OCI-LY7 (cell line): ENCODE results near the gene LZIC. TPM values are rescaled to one million over a fixed set of nuclear protein-coding genes. Genes with fewer than 3 reads are reported as not detected.

ENCODE experiments used
- BruUV-seq: library from RNA; stranded (reverse); fragments of 400-500 nt; replicated peaks from 2 replicates; lab custom pipeline; 2021; lab: Mats Ljungman, UMichigan
- CTCF ChIA-PET: fragments of 300-600 bp; sonication (Branson Sonifier 250); formaldehyde crosslinking; loops from one replicate; lab custom pipeline; 2022; ENCODE audit warnings: antibody characterized with exemption; ENCODE audit not compliant: unreplicated experiment; lab: Charles Lee
- POLR2A ChIA-PET: fragments of 300-600 bp; sonication (Branson Sonifier 250); formaldehyde crosslinking; loops from one replicate; lab custom pipeline; 2022; ENCODE audit warnings: antibody characterized with exemption; lab: Charles Lee
- DNase-seq: peaks from one replicate; pipeline ENCODE4 v3.0.0-alpha.2; 2015; ENCODE audit warnings: low spot score
- H2AFZ ChIP-seq: fragments of 200-600 bp; sonication (generic), shearing (Covaris generic); 2 replicates; pipeline ENCODE4 v1.6.1; 2014; ENCODE audit warnings: mild to moderate bottlenecking, antibody characterized with exemption, low read length, moderate library complexity
- H3K27ac ChIP-seq: fragments of 200-600 bp; sonication (generic); 2 replicates; pipeline ENCODE4 v1.5.1; 2014; ENCODE audit warnings: mixed run types, low read depth, mild to moderate bottlenecking, moderate library complexity, low read length, inconsistent platforms; ENCODE audit not compliant: poor library complexity, severe bottlenecking
- H3K36me3 ChIP-seq: fragments of 200-600 bp; sonication (generic); 2 replicates; pipeline ENCODE4 v1.6.1; 2014; ENCODE audit warnings: mild to moderate bottlenecking, antibody characterized with exemption, low read length, moderate library complexity, mixed read lengths; ENCODE audit not compliant: insufficient read depth
- H3K4me1 ChIP-seq: fragments of 200-600 bp; sonication (generic); 2 replicates; pipeline ENCODE4 v1.5.1; 2014; ENCODE audit warnings: mild to moderate bottlenecking, low read length; ENCODE audit not compliant: insufficient read depth, poor library complexity, severe bottlenecking
- H3K4me2 ChIP-seq: fragments of 200-600 bp; sonication (generic); 2 replicates; pipeline ENCODE4 v1.6.1; 2014; ENCODE audit warnings: mild to moderate bottlenecking, low read length
- H3K4me3 ChIP-seq: fragments of 200-600 bp; sonication (generic); 2 replicates; pipeline ENCODE4 v1.5.1; 2014; ENCODE audit warnings: mild to moderate bottlenecking, low read depth, low read length; ENCODE audit not compliant: poor library complexity, severe bottlenecking
- H3K79me2 ChIP-seq: fragments of 200-600 bp; sonication (generic); 2 replicates; pipeline ENCODE4 v1.6.1; 2016; ENCODE audit warnings: low read depth, mild to moderate bottlenecking, low read length, moderate library complexity, mixed read lengths; ENCODE audit not compliant: insufficient read depth
- H3K9me2 ChIP-seq: fragments of 200-600 bp; sonication (generic); 2 replicates; pipeline ENCODE4 v1.6.1; 2016; ENCODE audit warnings: mild to moderate bottlenecking, low read length, mixed read lengths; ENCODE audit not compliant: insufficient read depth
- H3K9me3 ChIP-seq: fragments of 200-600 bp; sonication (generic); 2 replicates; pipeline ENCODE4 v1.6.1; 2014; ENCODE audit warnings: mild to moderate bottlenecking, mixed run types, low read length, mixed read lengths
- H4K20me1 ChIP-seq: fragments of 200-600 bp; sonication (generic); 2 replicates; pipeline ENCODE4 v1.6.1; 2014; ENCODE audit warnings: mild to moderate bottlenecking, antibody characterized with exemption, low read length, moderate library complexity, mixed read lengths; ENCODE audit not compliant: insufficient read depth
- EZH2phosphoT487 ChIP-seq: fragments of 200-600 bp; sonication (generic); IDR thresholded peaks from 2 replicates; pipeline ENCODE4 v1.6.1; 2018; ENCODE audit warnings: low read depth, borderline replicate concordance, mild to moderate bottlenecking, mixed run types, antibody characterized with exemption, low read length, moderate library complexity, mixed read lengths
- intact Hi-C: fragments of 100-400 bp; cut with micrococcal nuclease; formaldehyde crosslinking; loops from one replicate; pipeline ENCODE4 v1.10.0; 2022; ENCODE audit not compliant: unreplicated experiment
- total RNA-seq, 2 experiments: library from RNA; depleted of rRNA in 1 of 2; stranded (reverse); fragments of >200 nt in 1 of 2; shearing (Covaris generic) in 1 of 2; gene quantifications; 2 replicates each; pipeline ENCODE4 v1.2.3, GENCODE V29; 2014 to 2022
- TF ChIP-seq, protein P1 (sequence below): fragments of 200-600 bp; sonication (generic); conservative IDR thresholded peaks from 2 replicates; pipeline ENCODE4 v1.5.1; 2014; ENCODE audit warnings: mild to moderate bottlenecking, antibody characterized with exemption, low read length, moderate library complexity, mixed read lengths

LZIC gene
- total RNA-seq, 2 experiments from 2014 or later, result 19.1 to 31.4 TPM

DNA sequence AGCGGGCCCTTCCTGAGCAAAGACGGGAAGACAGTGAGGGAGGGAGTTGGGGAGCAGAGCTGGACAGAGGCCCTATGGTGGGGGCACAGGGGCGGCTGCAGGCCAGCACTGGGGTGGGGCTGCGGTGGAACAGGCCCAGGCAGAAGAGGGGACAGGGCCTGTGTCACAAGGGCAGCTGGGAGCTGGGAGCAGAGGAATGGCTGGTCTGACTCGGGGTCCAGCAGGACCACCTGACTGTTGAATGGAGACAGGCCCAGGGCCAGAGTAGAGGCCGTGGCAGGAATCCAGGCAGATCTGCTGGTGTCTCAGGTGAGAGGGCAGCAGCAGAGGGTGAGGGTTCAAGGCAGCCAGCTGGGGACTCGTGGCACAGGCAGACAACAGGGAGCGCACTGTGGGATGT, 58.4 kb downstream of the LZIC start:
- ChIA-PET CTCF (no interaction called here), POLR2A (no interaction called here)
- H4K20me1 ChIP-seq, result no peaks in the 10 kb centered on the region
- no peak overlapping the region for H3K27ac ChIP-seq
- no peaks in the 10 kb centered on the region for H3K9me3 ChIP-seq
- no peaks in the 10 kb centered on the region for H3K9me2 ChIP-seq
- H3K4me2 ChIP-seq, result no peak overlapping the region
- no peak overlapping the region for H2AFZ ChIP-seq
- no peaks in the 10 kb centered on the region for H3K79me2 ChIP-seq
- no TSS peak for BruUV-seq
- no peak for TF ChIP-seq EZH2phosphoT487
- TF ChIP-seq, protein P1, sequence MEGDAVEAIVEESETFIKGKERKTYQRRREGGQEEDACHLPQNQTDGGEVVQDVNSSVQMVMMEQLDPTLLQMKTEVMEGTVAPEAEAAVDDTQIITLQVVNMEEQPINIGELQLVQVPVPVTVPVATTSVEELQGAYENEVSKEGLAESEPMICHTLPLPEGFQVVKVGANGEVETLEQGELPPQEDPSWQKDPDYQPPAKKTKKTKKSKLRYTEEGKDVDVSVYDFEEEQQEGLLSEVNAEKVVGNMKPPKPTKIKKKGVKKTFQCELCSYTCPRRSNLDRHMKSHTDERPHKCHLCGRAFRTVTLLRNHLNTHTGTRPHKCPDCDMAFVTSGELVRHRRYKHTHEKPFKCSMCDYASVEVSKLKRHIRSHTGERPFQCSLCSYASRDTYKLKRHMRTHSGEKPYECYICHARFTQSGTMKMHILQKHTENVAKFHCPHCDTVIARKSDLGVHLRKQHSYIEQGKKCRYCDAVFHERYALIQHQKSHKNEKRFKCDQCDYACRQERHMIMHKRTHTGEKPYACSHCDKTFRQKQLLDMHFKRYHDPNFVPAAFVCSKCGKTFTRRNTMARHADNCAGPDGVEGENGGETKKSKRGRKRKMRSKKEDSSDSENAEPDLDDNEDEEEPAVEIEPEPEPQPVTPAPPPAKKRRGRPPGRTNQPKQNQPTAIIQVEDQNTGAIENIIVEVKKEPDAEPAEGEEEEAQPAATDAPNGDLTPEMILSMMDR, result no peak
- no peak for DNase-seq
- H3K36me3 ChIP-seq, result no peaks in the 10 kb centered on the region
- H3K4me1 ChIP-seq, result peaks cover 14% of the 10 kb centered on the region
- H3K4me3 ChIP-seq, result no peak overlapping the region
- intact Hi-C loops, result no loop called here

DNA sequence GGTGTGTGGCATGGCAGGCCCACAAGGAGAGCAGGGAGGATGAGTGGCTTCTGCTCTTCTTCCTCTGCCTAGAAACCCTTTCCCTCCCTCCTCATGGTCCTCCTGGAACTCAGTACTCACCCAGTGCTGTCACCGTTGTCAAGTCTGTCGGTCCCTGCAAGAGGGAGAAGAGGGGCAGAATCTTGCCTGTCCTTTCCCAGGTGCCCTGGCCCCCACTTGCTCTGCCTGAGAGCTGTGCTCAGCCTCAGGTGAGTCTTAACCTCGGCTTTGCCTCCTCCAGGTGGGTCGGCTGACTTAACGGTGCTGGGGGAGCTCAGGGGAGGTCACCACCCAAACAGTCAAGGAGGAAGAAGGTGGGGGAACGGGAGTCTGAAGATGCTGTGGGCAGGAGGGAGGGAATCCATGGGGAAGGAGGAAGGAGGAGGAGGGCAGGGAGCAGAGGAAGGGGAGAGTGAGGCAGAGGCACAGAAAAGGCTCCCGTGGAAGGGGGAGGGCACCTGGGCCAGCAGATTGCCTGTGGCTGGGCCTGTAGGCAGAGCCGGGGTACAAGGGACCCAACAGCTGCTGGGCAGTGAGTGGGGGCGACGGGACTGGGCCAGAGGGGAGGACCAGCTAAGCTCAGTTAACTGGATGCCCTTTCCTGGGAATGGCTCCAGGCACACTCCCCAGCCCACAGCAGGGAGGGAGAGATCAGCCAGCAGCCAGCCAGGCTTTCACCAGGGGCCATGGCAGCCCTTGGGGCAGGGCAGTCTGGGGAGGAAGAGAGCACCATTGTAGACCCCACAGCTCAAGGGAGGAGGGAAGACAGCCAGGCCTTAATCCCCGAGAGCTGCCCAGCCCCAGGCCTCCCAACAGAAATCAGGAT, 59.4 kb downstream of the LZIC start:
- Histone ChIP-seq H3K27ac (no peak overlapping the region), H3K79me2 (no peaks in the 10 kb centered on the region), H3K4me3 (no peak overlapping the region), H3K9me2 (no peaks in the 10 kb centered on the region), H3K36me3 (no peaks in the 10 kb centered on the region), H4K20me1 (no peaks in the 10 kb centered on the region), H3K9me3 (no peaks in the 10 kb centered on the region), H3K4me2 (no peak overlapping the region), H3K4me1 (peaks cover 4% of the 10 kb centered on the region), H2AFZ (no peak overlapping the region)
- no peak for DNase-seq
- ChIA-PET CTCF (interaction anchor here (0.5 kb wide), 1 partner anchor 20 kb away, joined by 3 read pairs; no protein-coding TSS in a partner anchor), POLR2A (no interaction called here)
- BruUV-seq, result no TSS peak
- TF ChIP-seq, protein P1, result no peak
- TF ChIP-seq EZH2phosphoT487, result no peak
- intact Hi-C loops, result no loop called here

DNA sequence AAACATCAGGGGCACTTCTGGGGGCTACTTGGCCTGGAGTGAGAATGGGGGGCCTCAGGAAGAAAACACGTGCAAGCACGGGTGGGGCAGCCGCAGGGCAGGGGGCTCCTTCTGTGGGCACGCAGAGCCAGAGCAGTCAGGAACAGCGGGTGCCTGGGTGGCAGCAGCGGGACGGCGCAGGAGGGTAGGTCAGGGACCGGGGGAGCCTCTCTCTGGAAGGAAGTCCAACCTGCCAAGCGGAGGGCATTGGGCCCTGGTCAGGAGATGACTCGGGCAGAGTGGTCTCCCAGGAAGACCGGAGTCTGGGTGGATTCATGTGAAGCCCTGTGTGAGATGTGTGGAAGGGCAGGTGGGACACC, 60.3 kb downstream of the LZIC start:
- Histone ChIP-seq H2AFZ (no peak overlapping the region), H4K20me1 (no peaks in the 10 kb centered on the region), H3K79me2 (no peaks in the 10 kb centered on the region), H3K4me3 (no peak overlapping the region), H3K9me3 (no peaks in the 10 kb centered on the region), H3K9me2 (no peaks in the 10 kb centered on the region), H3K4me2 (no peak overlapping the region), H3K27ac (no peak overlapping the region), H3K36me3 (no peaks in the 10 kb centered on the region), H3K4me1 (peaks cover 1% of the 10 kb centered on the region)
- no TSS peak for BruUV-seq
- ChIA-PET CTCF (interaction anchor here (0.6 kb wide), 1 partner anchor 70 kb away, joined by 5 read pairs; no protein-coding TSS in a partner anchor), POLR2A (no interaction called here)
- intact Hi-C loops, result no loop called here
- no peak for DNase-seq
- no peak for TF ChIP-seq EZH2phosphoT487
- TF ChIP-seq, protein P1, result no peak
